ENCODE measurements around the gene PXDN.

- TF ChIP-seq SMAD1 (IDR thresholded peaks at IDR 0.05; ENCODE audit: low read depth, low read length, partially characterized antibody) (no peak), HDAC2 (IDR thresholded peaks at IDR 0.05) (no peak), ATF3 (IDR thresholded peaks at IDR 0.05) (no peak), ATF3 (CRISPR knock-in tag; conservative IDR thresholded peaks at IDR 0.05) (no peak), SMC3 (conservative IDR thresholded peaks at IDR 0.05; ENCODE audit: insufficient read depth, low read depth, low read length) (no peak), MYC (IDR thresholded peaks at IDR 0.05; ENCODE audit: low read depth, low read length) (no peak), MYC (CRISPR knock-in tag; IDR thresholded peaks at IDR 0.05; ENCODE audit: borderline replicate concordance, low read depth) (no peak), EZH2 (IDR thresholded peaks at IDR 0.05; ENCODE audit: borderline replicate concordance, low read depth, low read length) (no peak), POLR2AphosphoS5 (IDR thresholded peaks at IDR 0.05; ENCODE audit: control insufficient read depth, insufficient read depth, low read depth, low read length) (no peak), JUNB (CRISPR knock-in tag; conservative IDR thresholded peaks at IDR 0.05) (no peak)
These were observed 146.1 kb downstream of the PXDN start for GRCh38 chr2:1598041-1598710.

Data from K562 (cell line).